OCI-LY3 (cell line): ENCODE results near the gene DCTN4.
A peak's percentile ranks its signal among the peaks of the same experiment; 100 is the strongest.

Source experiments
- H2AFZ ChIP-seq: fragments of 200-600, 300-600 bp; shearing (Covaris generic); 2 replicates; pipeline ENCODE4 v1.6.0; 2014; ENCODE audit warnings: antibody characterized with exemption, low read depth, low read length
- H3K27ac ChIP-seq: fragments of 200-600, 300-600 bp; sonication (generic); 2 replicates; pipeline ENCODE4 v1.5.1; 2014; ENCODE audit warnings: mild to moderate bottlenecking, low read length, moderate library complexity, mixed read lengths
- H3K27me3 ChIP-seq: fragments of 200-600, 300-600 bp; sonication (generic); 2 replicates; pipeline ENCODE4 v1.6.1; 2014; ENCODE audit warnings: low read depth, low read length, mixed read lengths
- H3K36me3 ChIP-seq: fragments of 200-600, 300-600 bp; sonication (generic); replicated peaks from 2 replicates; pipeline ENCODE3; 2014; ENCODE audit warnings: low read depth, low read length, mixed read lengths
- H3K4me1 ChIP-seq: fragments of 300-600, 200-600 bp; sonication (generic); 2 replicates; pipeline ENCODE4 v1.6.1; 2014; ENCODE audit warnings: low read length, mixed read lengths
- H3K4me2 ChIP-seq: fragments of 200-600, 300-600 bp; sonication (generic); 2 replicates; pipeline ENCODE4 v1.6.1; 2014; ENCODE audit warnings: low read length, mixed read lengths
- H3K4me3 ChIP-seq: fragments of 300-600, 200-600 bp; sonication (generic); 2 replicates; pipeline ENCODE4 v1.5.1; 2014; ENCODE audit warnings: antibody characterized with exemption, mild to moderate bottlenecking, low read length, moderate library complexity
- H3K79me2 ChIP-seq: fragments of 300-600, 200-600 bp; shearing (Covaris generic); 2 replicates; pipeline ENCODE4 v1.6.1; 2014; ENCODE audit warnings: mild to moderate bottlenecking, low read length, mixed read lengths
- H3K9ac ChIP-seq: fragments of 300-600, 200-600 bp; shearing (Covaris generic); 2 replicates; pipeline ENCODE4 v1.6.0; 2014; ENCODE audit warnings: mild to moderate bottlenecking, low read length, moderate library complexity
- H3K9me3 ChIP-seq: fragments of 200-600, 300-600 bp; shearing (Covaris generic); 2 replicates; pipeline ENCODE4 v1.6.1; 2014; ENCODE audit warnings: low read length, mixed read lengths; ENCODE audit not compliant: insufficient read depth
- H4K20me1 ChIP-seq: fragments of 200-600, 300-600 bp; sonication (generic); 2 replicates; pipeline ENCODE4 v1.6.1; 2016; ENCODE audit warnings: low read length, mixed read lengths; ENCODE audit not compliant: insufficient read depth
- CTCF ChIP-seq: fragments of 200-600, 300-600 bp; sonication (generic); IDR thresholded peaks from 2 replicates; pipeline ENCODE4 v1.5.1; 2014; ENCODE audit warnings: antibody characterized with exemption, low read length, low read depth
- EZH2phosphoT487 ChIP-seq: fragments of 200-600 bp; shearing (Covaris generic); IDR thresholded peaks from 2 replicates; pipeline ENCODE4 v1.6.1; 2018; ENCODE audit warnings: antibody characterized with exemption, mixed run types, low read depth

Gene DCTN4

DNA sequence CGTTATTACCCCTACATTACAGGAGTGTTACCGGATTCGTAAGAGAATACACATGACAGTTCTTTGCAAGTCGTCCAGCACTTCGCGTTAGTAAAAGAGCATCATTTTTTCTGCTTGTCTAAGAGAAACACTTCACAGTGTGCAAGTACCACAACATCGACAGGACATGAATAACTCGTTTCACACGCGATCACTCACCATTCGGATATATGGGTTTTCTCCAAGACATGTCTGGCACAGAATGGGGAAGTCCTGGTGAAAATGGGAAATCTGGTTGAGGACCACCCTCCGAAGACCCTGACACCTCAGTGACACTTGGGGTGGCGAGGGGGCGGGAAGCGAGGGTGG lies 58.6 kb downstream of the DCTN4 start:
- Histone ChIP-seq H3K27me3 (no peaks in the 10 kb centered on the region), H2AFZ (no peak overlapping the region), H3K4me1 (peaks cover 13% of the 10 kb centered on the region), H3K4me2 (peak overlapping the region; percentile 94), H3K36me3 (peaks cover 11% of the 10 kb centered on the region), H3K4me3 (peak overlapping the region; percentile 100), H3K9me3 (no peaks in the 10 kb centered on the region), H4K20me1 (peaks cover 5% of the 10 kb centered on the region; the same call in 1 of the 2 replicates), H3K27ac (peak overlapping the region; percentile 82), H3K9ac (peak overlapping the region; percentile 98), H3K79me2 (peaks cover 23% of the 10 kb centered on the region)
- TF ChIP-seq CTCF (no peak), EZH2phosphoT487 (no peak)

- peaks cover 11% of the 10 kb centered on the region for H3K79me2 ChIP-seq
- H3K4me1 ChIP-seq, result peaks cover 2% of the 10 kb centered on the region
- no peak overlapping the region for H3K27ac ChIP-seq
- no peak for TF ChIP-seq EZH2phosphoT487
- TF ChIP-seq CTCF, result no peak
- H3K9me3 ChIP-seq, result no peaks in the 10 kb centered on the region
- no peak overlapping the region for H3K9ac ChIP-seq
- no peaks in the 10 kb centered on the region for H3K27me3 ChIP-seq
- no peak overlapping the region for H3K4me2 ChIP-seq
- H4K20me1 ChIP-seq, result no peaks in the 10 kb centered on the region
- H2AFZ ChIP-seq, result no peak overlapping the region
- H3K4me3 ChIP-seq, result no peak overlapping the region
- peaks cover 44% of the 10 kb centered on the region for H3K36me3 ChIP-seq
Measured at GRCh38 chr5:150694612-150695011, 64.2 kb downstream of the DCTN4 start.

DNA sequence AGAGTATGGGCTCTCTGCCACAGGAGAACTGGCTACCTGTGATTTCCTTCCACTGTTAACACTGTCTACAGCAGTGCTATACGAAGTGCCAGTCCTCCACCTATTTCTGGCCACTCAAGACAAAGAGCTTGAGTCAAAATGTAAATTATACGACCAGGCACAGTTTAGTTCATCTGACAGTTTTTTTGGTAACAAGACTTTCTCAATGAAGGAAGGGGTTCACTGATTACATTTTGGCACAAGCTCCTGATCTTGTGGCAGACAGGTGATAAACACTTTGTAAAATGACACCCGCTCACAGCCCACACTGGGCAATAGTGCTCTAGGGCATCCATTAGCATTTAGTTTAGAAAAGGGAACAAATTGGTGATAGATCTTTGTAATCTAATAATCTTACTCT lies 66.5 kb downstream of the DCTN4 start:
- Histone ChIP-seq H3K27me3 (no peaks in the 10 kb centered on the region), H3K27ac (no peak overlapping the region), H2AFZ (no peak overlapping the region), H3K4me2 (no peak overlapping the region), H3K9me3 (no peaks in the 10 kb centered on the region), H3K4me3 (no peak overlapping the region), H3K9ac (no peak overlapping the region), H4K20me1 (no peaks in the 10 kb centered on the region), H3K36me3 (peaks cover 47% of the 10 kb centered on the region), H3K79me2 (no peaks in the 10 kb centered on the region), H3K4me1 (no peaks in the 10 kb centered on the region)
- TF ChIP-seq CTCF, result no peak
- TF ChIP-seq EZH2phosphoT487, result no peak

- Histone ChIP-seq H3K36me3 (peaks cover 36% of the 10 kb centered on the region), H3K4me1 (no peaks in the 10 kb centered on the region), H3K9ac (no peak overlapping the region), H3K79me2 (no peaks in the 10 kb centered on the region), H3K4me2 (no peak overlapping the region), H3K9me3 (no peaks in the 10 kb centered on the region), H3K27ac (no peak overlapping the region), H3K4me3 (no peak overlapping the region), H2AFZ (no peak overlapping the region), H4K20me1 (no peaks in the 10 kb centered on the region), H3K27me3 (no peaks in the 10 kb centered on the region)
- no peak for TF ChIP-seq CTCF
Measured at GRCh38 chr5:150690760-150691159, 68.1 kb downstream of the DCTN4 start.
